GM23248 (cell line): ENCODE data around the gene EFNB2. TPM values are rescaled to one million over a fixed set of nuclear protein-coding genes. Genes with fewer than 3 reads are reported as not detected.

Experiments used
- DNase-seq: peaks from one replicate; pipeline ENCODE4 v3.0.0-alpha.2; 2015
- H2AFZ ChIP-seq: fragments of 200-600 bp; sonication (generic); 2 replicates; pipeline ENCODE4 v1.6.1; 2016; ENCODE audit warnings: antibody characterized with exemption
- H3F3A ChIP-seq: fragments of 200-600 bp; sonication (generic); 2 replicates; pipeline ENCODE4 v1.6.1; 2016; ENCODE audit warnings: mild to moderate bottlenecking, antibody characterized with exemption, mixed run types; ENCODE audit not compliant: insufficient read depth
- H3K27ac ChIP-seq: fragments of 200-600 bp; sonication (generic); 2 replicates; pipeline ENCODE4 v1.5.1; 2016; ENCODE audit warnings: mild to moderate bottlenecking
- H3K27me3 ChIP-seq: fragments of 200-600 bp; sonication (generic); replicated peaks from 2 replicates; pipeline ENCODE4 v1.6.1; 2016; ENCODE audit warnings: mild to moderate bottlenecking; ENCODE audit not compliant: insufficient read depth
- H3K36me3 ChIP-seq: fragments of 200-600 bp; sonication (generic); 2 replicates; pipeline ENCODE4 v1.6.1; 2016; ENCODE audit warnings: low read depth, mild to moderate bottlenecking
- H3K4me1 ChIP-seq: fragments of 200-600 bp; sonication (generic); 2 replicates; pipeline ENCODE4 v1.6.1; 2016; ENCODE audit warnings: mild to moderate bottlenecking; ENCODE audit not compliant: insufficient read depth
- H3K4me2 ChIP-seq: fragments of 200-600 bp; sonication (generic); one replicate; pipeline ENCODE4 v1.6.1; 2016; ENCODE audit warnings: mild to moderate bottlenecking; ENCODE audit not compliant: unreplicated experiment
- H3K4me3 ChIP-seq: fragments of 200-600 bp; sonication (generic); 2 replicates; pipeline ENCODE4 v1.5.1; 2016; ENCODE audit warnings: mild to moderate bottlenecking
- H3K79me2 ChIP-seq: fragments of 200-600 bp; sonication (generic); 2 replicates; pipeline ENCODE4 v1.6.1; 2016; ENCODE audit warnings: mild to moderate bottlenecking; ENCODE audit not compliant: insufficient read depth
- H3K9ac ChIP-seq: fragments of 200-600 bp; sonication (generic); 2 replicates; pipeline ENCODE4 v1.6.1; 2016; ENCODE audit warnings: mild to moderate bottlenecking
- H3K9me2 ChIP-seq: fragments of 200-600 bp; sonication (generic); 2 replicates; pipeline ENCODE4 v1.6.1; 2016; ENCODE audit warnings: mixed run types, mild to moderate bottlenecking, moderate library complexity; ENCODE audit not compliant: insufficient read depth
- H3K9me3 ChIP-seq: fragments of 200-600 bp; sonication (generic); one replicate; pipeline ENCODE4 v1.6.1; 2017; ENCODE audit warnings: low read depth
- H4K20me1 ChIP-seq: fragments of 200-600 bp; sonication (generic); 2 replicates; pipeline ENCODE4 v1.6.0; 2016; ENCODE audit not compliant: insufficient read depth
- EZH2 ChIP-seq: fragments of 200-600 bp; sonication (generic); IDR thresholded peaks from 2 replicates; pipeline ENCODE4 v1.6.1; 2018; ENCODE audit warnings: antibody characterized with exemption, mild to moderate bottlenecking; ENCODE audit not compliant: insufficient read depth, poor library complexity, severe bottlenecking
- EZH2phosphoT487 ChIP-seq: fragments of 200-600 bp; sonication (generic); IDR thresholded peaks from 2 replicates; pipeline ENCODE4 v1.6.1; 2018; ENCODE audit warnings: antibody characterized with exemption, moderate library complexity, mild to moderate bottlenecking, low read depth; ENCODE audit not compliant: insufficient read depth
- whole genome bisulfite sequencing, 2 experiments: methylation state at CpG; one replicate each; pipeline ENCODE4 v1.1.6; 2015 to 2017; ENCODE audit warnings: low lambda C conversion rate in 2 of 2, low coverage in 1 of 2; ENCODE audit errors: missing lambda C conversion rate in 2 of 2; 5-methylcytosine and 5-hydroxymethylcytosine counted together
- in situ Hi-C: fragments of 300-500 bp; cut with MboI; formaldehyde crosslinking; loops from 2 replicates; pipeline ENCODE4 v1.15.0; 2020
- polyA plus RNA-seq: library from polyadenylated mRNA; unstranded; fragments of >200 nt; fragmentation: Nextera tagmentation; extraction: Ambion mirVana; gene quantifications from 2 replicates; pipeline ENCODE4 v1.2.1, GENCODE V29; 2016
- total RNA-seq: library from RNA; depleted of rRNA; stranded (reverse); fragments of >200 nt; shearing (Covaris generic); gene quantifications from 2 replicates; pipeline ENCODE4 v1.2.3, GENCODE V29; 2014

The EFNB2 gene
- total and polyA plus RNA-seq, 2 experiments from 2014 or later: 0.06 to 0.43 TPM

GRCh38 chr13:106479929-106480328, 55.5 kb downstream of the EFNB2 start:
- Histone ChIP-seq H3K9me3 (no peaks in the 10 kb centered on the region), H3K9ac (no peak overlapping the region), H4K20me1 (no peaks in the 10 kb centered on the region), H3F3A (no peaks in the 10 kb centered on the region), H3K36me3 (no peaks in the 10 kb centered on the region), H3K4me1 (no peaks in the 10 kb centered on the region), H3K9me2 (no peaks in the 10 kb centered on the region), H2AFZ (no peak overlapping the region), H3K4me3 (no peak overlapping the region), H3K4me2 (no peak overlapping the region), H3K27ac (no peak overlapping the region), H3K27me3 (no peaks in the 10 kb centered on the region; the same call in 1 of the 2 replicates), H3K79me2 (no peaks in the 10 kb centered on the region)
- no peak for TF ChIP-seq EZH2phosphoT487
- TF ChIP-seq EZH2: no peak
- 75% methylated on average over 15 of the region's 15 CpGs for WGBS, 2 experiments
- in situ Hi-C loops: no loop called here
- DNase-seq: no peak

- no peaks in the 10 kb centered on the region for H3K79me2 ChIP-seq
- H3K9me2 ChIP-seq: no peaks in the 10 kb centered on the region
- TF ChIP-seq EZH2: no peak
- TF ChIP-seq EZH2phosphoT487: no peak
- no peaks in the 10 kb centered on the region for H3F3A ChIP-seq
- H3K27me3 ChIP-seq: no peaks in the 10 kb centered on the region; the same call in 1 of the 2 replicates
- no peak overlapping the region for H3K4me2 ChIP-seq
- 65 to 71% methylated on average over 7 of the region's 7 CpGs for WGBS, 2 experiments
- no peaks in the 10 kb centered on the region for H3K9me3 ChIP-seq
- H2AFZ ChIP-seq: no peak overlapping the region
- no peaks in the 10 kb centered on the region for H4K20me1 ChIP-seq
- no peaks in the 10 kb centered on the region for H3K36me3 ChIP-seq
- in situ Hi-C loops: no loop called here
- DNase-seq: no peak
- H3K4me1 ChIP-seq: no peaks in the 10 kb centered on the region
- H3K9ac ChIP-seq: no peak overlapping the region
- no peak overlapping the region for H3K4me3 ChIP-seq
- no peak overlapping the region for H3K27ac ChIP-seq
Observed at GRCh38 chr13:106478116-106478515, 57.3 kb downstream of the EFNB2 start.

- Histone ChIP-seq H3K27ac (no peak overlapping the region), H3K9ac (no peak overlapping the region), H3K27me3 (no peaks in the 10 kb centered on the region), H3K4me1 (0 out of 2 replicates have a peak, but pooled peaks cover 6% of the 10 kb centered on the region), H3K9me2 (no peaks in the 10 kb centered on the region), H3F3A (peaks cover 6% of the 10 kb centered on the region; the same call in 1 of the 2 replicates), H3K4me2 (no peak overlapping the region), H4K20me1 (no peaks in the 10 kb centered on the region), H2AFZ (no peak overlapping the region), H3K36me3 (no peaks in the 10 kb centered on the region), H3K9me3 (no peaks in the 10 kb centered on the region), H3K4me3 (no peak overlapping the region), H3K79me2 (no peaks in the 10 kb centered on the region)
- in situ Hi-C loops: no loop called here
- 69% methylated on average over 5 of the region's 5 CpGs for WGBS, 2 experiments
- DNase-seq: no peak
- TF ChIP-seq EZH2phosphoT487 (no peak), EZH2 (no peak)
Observed at GRCh38 chr13:106477303-106477702, 58.2 kb downstream of the EFNB2 start.

GRCh38 chr13:106475852-106476251, 59.6 kb downstream of the EFNB2 start:
- 57 to 61% methylated on average over 3 of the region's 3 CpGs for WGBS, 2 experiments
- H4K20me1 ChIP-seq: no peaks in the 10 kb centered on the region
- in situ Hi-C loops: no loop called here
- peaks cover 14% of the 10 kb centered on the region; the same call in 1 of the 2 replicates for H3F3A ChIP-seq
- H3K4me3 ChIP-seq: no peak overlapping the region
- H3K9ac ChIP-seq: no peak overlapping the region
- no peak overlapping the region for H2AFZ ChIP-seq
- H3K79me2 ChIP-seq: no peaks in the 10 kb centered on the region
- DNase-seq: no peak
- H3K27me3 ChIP-seq: no peaks in the 10 kb centered on the region
- H3K4me2 ChIP-seq: no peak overlapping the region
- H3K9me2 ChIP-seq: no peaks in the 10 kb centered on the region
- no peak overlapping the region for H3K27ac ChIP-seq
- 0 out of 2 replicates have a peak, but pooled peaks cover 7% of the 10 kb centered on the region for H3K4me1 ChIP-seq
- no peaks in the 10 kb centered on the region for H3K36me3 ChIP-seq
- TF ChIP-seq EZH2phosphoT487: no peak
- TF ChIP-seq EZH2: no peak
- H3K9me3 ChIP-seq: no peaks in the 10 kb centered on the region

- in situ Hi-C loops: no loop called here
- H3K27ac ChIP-seq: no peak overlapping the region
- H3K4me2 ChIP-seq: no peak overlapping the region
- 0 out of 2 replicates have a peak, but pooled peaks cover 7% of the 10 kb centered on the region for H3K4me1 ChIP-seq
- H3K9me3 ChIP-seq: no peaks in the 10 kb centered on the region
- H3K9me2 ChIP-seq: no peaks in the 10 kb centered on the region
- H3F3A ChIP-seq: peaks cover 14% of the 10 kb centered on the region; the same call in 1 of the 2 replicates
- 85 to 94% methylated on average over 6 of the region's 6 CpGs for WGBS, 2 experiments
- H3K4me3 ChIP-seq: no peak overlapping the region
- no peaks in the 10 kb centered on the region for H3K79me2 ChIP-seq
- H2AFZ ChIP-seq: no peak overlapping the region
- H3K9ac ChIP-seq: no peak overlapping the region
- no peaks in the 10 kb centered on the region for H3K36me3 ChIP-seq
- no peaks in the 10 kb centered on the region for H4K20me1 ChIP-seq
- TF ChIP-seq EZH2 (no peak), EZH2phosphoT487 (no peak)
- DNase-seq: no peak
- no peaks in the 10 kb centered on the region for H3K27me3 ChIP-seq
Observed at GRCh38 chr13:106474912-106475311, 60.5 kb downstream of the EFNB2 start.
